SW480 (cell line): Measurements from ENCODE around the gene ARG1.
"Not testable (repeated sequence)": the region's sequence is repeated elsewhere in the genome, so short reads cannot be mapped to it uniquely, and the experiment has no call there.

ENCODE experiments used
- DNase-seq: peaks from one replicate; pipeline ENCODE4 v3.0.0-alpha.2; 2016; ENCODE audit warnings: low spot score

Gene ARG1

DNA sequence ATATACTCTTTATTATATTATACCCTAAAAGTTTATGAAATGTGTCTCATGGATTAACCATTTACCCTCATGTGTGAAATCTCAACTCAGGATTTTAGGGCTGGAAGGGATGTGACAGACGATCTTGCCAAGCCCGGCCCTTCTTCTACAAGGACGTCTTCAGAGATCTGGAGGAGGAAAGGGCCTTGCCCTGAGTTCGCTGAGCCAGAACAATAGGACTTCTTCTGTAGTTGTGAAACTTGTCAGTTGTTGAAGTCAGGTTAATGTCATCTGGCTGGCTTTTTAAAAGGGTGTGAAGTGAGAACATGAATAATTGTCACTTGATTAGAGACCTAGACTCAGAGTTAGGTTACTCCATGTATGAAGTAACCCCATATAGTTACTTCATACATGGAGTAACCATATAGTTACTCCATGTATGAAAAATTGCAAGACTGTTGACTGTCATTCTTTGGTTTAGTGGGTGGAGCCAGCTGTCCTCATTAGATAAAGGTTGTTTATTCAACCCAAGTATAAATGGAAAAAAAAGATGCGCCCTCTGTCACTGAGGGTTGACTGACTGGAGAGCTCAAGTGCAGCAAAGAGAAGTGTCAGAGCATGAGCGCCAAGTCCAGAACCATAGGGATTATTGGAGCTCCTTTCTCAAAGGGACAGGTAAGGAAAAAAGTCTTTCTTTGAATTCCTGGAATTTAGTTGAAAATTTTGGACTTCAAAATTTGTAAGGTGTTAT lies at the start of gene ARG1:
Gene ARG1 (plus strand): TSS at position 541 of the 730 bp plus-strand sequence. CDS start 57 bp downstream, at position 598.
- DNase-seq: no peak

DNA sequence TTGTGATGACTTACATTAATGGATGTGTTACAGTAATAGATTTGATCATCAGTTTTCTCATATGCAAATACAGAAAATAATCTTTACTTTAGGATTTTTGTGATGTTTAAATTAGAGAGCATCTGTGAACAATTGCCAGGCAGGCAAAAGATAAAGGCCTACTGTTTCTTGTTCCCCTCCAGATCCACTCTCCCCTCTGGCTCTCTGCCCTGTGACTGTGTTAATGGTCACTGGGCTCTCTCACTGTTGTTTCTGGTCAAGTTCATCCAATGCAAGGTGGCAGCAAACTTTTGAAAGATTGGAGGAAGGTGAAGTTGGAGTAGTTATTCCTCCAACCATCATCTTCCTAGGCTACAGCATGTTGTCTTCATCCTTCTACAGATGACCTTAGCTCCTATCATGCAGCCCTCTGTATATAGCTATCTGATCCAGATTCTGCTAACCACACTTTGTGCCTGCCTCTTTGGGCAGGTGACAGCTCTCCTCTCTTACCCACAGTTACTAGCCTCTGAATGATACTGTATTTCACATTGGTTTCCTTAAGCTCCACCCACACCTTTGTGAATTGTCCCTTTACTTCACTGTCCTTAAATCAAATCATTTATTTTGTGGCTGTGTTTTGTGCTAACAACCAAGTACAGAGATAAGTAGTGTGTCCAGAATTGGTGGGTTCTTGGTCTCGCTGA lies 48.9 kb upstream of the ARG1 start:
- no peak for DNase-seq

DNA sequence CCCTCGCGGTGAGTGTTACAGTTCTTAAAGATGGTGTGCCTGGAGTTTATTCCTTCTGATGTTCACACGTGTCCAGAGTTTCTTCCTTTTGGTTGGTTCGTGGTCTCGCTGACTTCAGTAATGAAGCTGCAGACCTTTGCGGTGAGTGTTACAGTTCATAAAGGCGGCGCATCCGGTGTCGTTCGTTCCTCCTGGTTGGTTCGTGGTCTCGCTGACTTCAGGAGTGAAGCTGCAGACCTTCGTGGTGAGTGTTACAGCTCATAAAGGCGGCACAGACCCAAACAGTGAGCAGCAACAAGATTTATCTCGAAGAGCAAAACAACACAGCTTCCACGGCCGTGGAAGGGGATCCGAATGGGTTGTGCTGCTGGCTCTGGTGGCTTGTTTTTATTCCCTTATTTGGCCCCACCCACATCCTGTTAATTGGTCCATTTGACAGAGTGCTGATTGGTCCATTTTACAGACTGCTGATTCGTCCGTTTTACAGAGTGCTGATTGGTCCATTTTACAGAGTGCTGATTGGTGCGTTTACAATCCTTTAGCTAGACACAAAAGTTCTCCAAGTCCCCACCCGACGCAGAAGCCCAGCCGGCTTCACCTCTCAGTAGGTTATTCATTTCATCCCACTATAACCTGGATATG lies 48.2 kb upstream of the ARG1 start:
- no peak for DNase-seq

DNA sequence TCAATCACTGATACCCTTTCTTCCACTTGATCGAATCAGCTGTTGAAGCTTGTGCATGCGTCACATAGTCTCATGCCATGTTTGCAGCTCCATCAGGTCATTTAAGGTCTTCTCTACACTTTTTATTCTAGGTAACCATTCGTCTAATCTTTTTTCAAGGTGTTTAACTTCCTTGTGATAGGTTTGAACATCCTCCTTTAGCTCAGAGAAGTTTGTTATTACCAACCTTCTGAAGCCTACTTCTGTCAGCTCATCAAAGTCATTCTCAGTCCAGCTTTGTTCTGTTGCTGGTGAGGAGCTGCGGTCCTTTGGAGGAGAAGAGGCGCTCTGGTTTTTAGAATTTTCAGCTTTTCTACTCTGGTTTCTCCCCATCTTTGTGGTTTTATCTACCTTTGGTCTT lies 42.1 kb upstream of the ARG1 start:
- DNase-seq: not testable (repeated sequence)

DNA sequence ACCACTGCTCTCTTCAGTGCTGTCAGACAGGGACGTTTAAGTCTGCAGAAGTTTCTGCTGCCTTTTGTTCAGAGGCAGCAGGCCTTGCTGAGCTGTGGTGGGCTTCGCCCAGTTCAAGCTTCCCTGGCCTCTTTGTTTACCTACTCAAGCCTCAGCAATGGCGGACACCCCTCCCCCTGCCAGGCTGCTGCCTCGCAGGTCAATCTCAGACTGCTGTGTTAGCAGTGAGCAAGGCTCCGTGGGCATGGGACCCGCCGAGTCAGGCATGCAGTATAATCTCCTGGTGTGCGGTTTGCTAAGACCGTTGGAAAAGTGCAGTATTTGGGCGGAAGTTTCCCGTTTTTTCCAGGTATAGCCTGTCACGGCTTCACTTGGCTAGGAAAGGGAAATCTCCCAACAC lies 41.3 kb upstream of the ARG1 start:
- not testable (repeated sequence) for DNase-seq

DNA sequence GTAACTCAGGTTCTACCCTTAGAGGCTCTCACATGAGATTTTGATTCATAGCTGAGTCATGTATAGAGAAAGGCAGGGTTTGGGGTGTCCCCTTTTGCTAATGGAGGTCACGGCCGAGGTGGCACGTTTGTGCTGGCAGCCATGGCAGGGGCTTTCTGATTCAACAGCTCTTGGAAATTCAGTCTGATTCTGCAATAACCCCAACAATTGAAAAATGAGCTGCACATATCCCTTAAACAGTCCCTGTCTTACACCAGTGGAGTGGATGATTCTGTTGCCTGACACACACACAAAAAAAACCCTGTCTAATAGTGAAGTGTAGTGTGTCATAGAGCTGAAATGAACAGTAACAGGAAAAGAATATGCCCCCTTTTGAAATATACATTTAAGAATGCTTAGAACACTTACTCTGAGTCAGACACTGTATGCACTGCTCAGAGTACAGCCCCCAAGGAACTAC lies 40.4 kb upstream of the ARG1 start:
- no peak for DNase-seq

DNA sequence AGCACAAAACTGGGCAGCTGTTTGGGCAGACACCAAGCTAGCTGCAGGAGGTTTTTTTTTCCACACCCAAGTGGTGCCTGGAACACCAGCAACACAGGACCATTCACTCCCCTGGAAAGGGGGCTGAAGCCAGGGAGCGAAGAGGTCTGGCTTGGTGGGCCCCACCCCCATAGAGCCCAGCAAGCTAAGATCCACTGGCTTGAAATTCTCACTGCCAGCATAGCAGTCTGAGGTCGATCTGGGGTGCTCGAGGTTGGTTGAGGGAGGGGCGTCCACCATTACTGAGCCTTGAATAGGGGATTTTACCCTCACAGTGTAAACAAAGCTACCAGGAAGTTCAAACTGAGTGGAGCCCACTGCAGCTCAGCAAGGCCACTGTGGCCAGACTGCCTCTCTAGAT lies 34.4 kb upstream of the ARG1 start:
- not testable (repeated sequence) for DNase-seq

DNA sequence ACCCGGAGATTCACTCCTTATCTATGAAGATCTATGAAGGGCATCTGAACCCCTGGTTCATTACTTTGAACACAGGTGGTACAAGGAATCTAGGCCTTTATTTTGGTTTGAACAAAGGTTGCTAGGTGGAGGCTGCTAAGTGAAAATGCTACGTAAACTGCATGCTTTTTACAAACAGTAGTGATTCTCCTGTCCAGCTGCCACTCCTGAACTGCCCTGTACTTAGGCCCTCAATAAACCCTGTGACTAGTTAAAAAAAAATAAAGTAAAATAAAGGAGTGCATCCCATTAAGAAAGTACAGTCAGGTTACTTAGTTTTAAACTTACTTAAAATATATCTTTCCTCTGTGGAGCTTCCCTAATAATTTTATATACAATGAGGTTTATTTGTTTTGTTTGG lies 27.7 kb upstream of the ARG1 start:
- DNase-seq: no peak

DNA sequence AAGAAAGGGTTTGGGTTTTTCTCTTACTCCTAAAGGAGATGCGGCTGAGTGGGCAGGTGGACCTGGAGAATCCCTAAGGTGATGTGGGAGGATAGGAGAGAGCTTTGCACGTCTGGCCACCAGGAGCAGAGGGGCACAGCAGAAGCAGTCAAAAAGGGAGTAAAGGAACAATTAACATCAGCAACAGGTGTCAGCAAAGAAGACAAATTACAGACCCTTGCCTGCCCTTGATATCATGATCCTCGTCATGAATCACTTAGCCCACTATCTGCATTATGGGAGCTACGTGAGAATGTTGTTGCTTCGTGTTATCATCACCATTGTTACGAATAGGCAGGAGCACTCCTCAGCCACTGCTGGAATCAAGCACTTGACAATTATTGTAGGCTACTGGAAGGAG lies 25.5 kb upstream of the ARG1 start:
- DNase-seq: no peak

DNA sequence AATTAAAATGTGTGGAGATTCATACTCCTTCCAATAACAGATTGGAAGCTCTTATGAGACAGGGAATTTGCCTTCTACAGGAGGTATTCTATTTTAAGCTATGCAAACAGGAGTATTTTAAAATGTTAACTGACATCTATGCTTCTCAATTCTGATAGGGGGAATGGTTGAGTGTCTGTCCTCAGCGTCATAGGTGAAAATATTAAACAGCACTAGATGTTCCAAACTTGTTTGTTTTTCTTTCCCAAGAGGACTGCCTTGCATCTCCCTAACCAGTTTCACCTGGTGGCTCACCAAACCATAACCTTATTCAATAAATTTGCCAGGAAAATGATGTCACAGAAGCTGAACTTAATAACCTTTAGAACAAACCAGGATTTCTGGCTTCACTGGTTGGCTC lies 24.6 kb upstream of the ARG1 start:
- DNase-seq: no peak

DNA sequence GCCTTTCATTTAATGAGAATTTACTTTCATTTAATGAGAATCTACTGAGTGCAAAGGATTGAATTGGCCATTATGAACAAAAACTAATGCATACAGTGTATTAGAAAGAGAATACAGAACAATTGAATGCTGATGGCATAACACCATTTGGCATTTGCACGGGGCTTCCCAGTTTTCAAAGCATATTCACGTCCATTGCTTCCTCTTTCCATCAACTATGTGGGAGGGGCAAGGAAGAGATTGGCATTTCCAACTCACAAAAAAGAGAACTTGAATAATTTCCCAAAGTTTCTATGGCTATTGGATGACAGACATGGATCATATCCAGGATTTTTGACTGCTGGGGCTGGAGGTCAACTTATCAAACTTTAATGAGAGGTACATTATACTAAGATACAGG lies 23.2 kb upstream of the ARG1 start:
- DNase-seq: no peak

DNA sequence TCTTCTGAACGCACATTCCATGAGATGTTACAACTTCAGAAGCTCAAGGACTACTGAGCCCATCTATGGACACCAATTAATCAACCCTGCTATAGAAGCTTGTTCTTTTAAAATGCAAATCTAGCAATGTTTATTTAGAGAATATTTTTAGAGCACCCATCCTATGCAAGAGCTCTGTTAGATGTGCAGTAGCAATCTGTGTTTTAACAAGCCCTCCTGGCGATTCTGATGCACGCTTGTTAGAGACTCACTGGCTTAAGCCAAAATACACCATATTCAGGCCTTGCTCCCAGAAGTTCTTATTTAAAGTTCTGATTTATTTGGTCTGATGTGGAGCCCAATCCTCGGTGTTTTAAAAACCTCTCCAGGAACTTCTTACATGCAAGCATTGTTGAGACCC lies 21.1 kb upstream of the ARG1 start:
- no peak for DNase-seq

DNA sequence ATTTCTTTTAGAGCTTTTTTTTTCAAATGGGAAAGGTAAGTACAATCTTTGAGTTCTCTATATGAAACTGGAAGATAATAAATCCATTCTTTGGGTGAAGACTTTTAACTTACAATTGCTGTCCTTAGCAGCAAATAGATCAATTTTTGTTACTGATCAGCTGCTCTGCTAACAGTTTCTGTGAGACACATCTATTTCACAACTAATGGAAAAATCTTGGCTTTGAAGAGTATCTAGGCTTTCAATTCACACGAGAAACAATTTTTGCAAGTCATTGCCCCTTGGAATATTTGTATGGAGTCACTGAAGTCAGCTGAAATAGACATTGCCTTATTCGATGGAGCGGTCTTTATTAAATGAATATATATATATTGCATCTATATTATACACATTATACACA lies 20.5 kb upstream of the ARG1 start:
- no peak for DNase-seq

DNA sequence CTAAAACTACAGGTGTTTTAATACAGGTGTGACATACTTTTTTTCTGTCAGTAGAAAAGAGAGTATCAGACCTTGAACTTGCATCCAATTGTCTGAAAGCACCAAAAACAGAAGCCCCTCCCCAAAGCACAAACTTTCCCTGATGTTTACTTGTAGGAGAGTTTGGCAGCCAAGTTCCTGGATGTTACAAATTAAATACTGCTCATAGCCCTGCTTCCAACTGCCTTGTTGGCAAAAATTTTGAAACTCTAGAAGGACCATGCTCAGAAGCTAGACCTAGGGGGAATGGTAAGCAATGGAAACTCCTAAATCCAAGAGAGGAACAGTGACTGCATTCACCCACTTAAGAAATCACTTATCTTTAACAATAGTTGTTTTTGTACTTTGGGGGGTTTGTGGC lies 17.0 kb upstream of the ARG1 start:
- no peak for DNase-seq

DNA sequence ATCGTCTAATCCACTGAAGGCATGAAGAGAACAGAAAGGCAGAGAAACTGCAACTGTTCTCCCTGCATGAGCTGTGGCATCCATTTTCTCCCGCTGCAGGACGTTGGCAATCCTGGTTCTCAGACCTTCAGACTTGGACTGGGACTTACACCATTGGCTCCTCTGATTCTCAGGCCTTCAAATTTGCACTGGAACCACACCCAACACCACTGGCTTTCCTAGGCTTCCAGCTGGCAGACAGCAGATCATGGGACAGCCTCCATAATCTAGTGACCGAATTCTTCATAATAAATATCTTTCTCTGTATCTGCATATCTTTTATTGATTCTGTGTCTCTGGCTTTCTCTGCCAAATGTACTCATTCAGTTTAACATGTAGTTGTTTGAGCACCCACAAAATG lies 14.1 kb upstream of the ARG1 start:
- DNase-seq: no peak

DNA sequence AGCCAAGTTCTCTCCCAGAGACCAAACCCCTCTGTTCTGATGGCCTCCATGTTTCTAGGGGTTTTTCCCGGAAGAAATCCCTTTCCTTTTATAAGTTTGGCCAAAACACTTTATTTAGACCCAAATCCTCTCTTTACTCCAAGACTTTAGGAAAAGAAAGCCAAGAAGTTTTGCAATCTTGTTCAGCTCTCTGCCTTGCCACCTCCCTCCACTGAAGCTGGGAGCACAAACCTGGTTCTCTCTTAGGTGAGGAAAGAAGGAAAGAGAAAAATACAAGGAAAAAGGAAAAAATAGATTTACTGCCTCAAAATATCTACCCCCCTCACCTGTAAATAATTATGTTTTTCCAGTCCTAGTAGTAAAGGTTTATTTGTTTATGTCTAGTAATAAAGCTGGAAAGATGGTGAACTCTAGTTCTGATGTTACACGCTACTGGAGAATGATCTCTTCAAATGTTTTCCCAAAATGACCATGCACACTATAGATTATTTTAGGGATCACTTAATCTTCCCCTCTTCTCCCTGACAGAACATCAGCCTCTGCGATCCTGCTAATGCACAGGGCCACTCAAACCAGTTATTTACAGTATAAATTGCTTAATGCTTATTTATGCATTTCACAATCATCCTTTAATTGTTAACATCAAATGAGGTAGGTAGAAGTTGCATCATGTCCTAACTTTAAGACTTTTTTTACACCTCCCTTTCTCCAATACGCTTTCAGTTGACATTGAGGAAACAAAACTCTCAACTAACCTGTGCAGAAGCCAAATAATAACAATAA lies 10.9 kb upstream of the ARG1 start:
- no peak for DNase-seq

DNA sequence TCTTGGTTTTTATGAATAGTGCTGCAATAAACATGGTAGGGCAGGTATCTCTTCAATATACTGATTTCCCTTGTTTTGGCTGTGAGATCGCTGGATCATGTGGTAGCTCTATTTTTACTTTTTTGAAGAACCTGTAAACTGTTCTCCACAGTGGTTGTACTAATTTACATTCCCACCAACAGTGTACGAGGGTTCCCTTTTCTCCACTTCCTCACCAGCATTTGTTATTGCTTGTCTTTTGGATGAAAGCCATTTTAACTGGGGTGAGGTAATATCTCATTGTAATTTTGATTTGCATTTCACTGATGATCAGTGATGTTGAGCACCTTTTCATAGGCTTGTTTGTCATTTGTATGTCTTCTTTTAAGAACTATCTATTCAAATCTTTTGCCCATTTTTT lies 8.0 kb upstream of the ARG1 start:
- DNase-seq: no peak

DNA sequence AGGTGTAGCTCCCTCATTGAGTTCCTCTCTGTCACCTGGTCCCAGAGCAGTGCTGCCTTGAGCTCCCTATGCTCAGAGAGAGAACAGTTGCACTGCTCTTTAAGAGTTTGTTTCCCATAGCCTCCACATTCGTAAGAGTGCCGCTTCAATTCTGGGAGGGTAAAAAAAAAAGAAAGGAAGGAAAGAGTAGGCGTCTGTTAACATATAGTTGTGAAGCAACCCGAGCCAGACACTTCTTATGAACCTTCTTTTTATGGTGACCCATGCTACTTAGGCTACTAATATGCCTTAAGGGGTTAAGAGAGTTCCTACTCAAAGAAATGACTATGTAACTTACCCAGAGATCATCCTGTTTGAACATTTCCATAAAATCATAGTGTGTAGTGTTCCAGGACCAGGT lies 4.3 kb upstream of the ARG1 start:
- no peak for DNase-seq

DNA sequence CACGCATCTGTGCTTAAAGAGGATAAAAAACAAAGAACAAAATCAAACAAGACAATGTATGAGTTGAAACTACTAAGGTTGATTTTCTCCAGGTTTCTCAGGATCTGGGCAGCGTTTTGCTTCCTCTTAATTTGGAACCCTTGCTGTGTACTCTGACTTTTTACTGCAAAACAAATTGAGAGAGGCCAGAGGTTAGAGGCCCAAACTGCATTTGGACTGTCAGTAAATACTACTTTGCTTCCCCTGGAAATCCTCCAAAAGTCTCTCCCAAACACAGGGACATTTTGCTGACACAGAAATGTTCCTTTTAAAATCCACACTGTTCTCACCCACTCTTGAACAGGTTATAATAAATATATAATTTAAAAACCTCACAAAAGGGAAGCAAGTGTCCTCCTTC lies 1.1 kb downstream of the ARG1 start:
- DNase-seq: no peak

DNA sequence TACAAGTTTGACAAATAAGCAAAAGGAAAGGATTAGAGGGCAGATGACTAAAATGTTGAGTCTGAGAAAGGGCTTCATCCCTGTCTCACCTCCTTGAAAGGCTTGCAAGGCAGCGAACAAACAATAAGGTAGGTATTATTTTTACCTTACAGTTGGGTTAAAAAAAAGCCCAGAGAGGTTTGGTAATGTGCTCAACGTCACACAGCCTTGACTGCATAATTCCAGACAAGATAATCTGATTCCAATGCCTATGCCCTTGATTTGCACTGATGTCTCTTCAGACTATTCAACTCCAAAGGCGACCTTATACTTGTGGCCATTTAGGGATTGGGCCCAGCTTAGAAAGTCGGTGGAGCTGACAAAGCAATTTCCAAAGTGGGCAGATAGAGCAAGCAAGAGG lies 1.7 kb downstream of the ARG1 start:
- DNase-seq: no peak

DNA sequence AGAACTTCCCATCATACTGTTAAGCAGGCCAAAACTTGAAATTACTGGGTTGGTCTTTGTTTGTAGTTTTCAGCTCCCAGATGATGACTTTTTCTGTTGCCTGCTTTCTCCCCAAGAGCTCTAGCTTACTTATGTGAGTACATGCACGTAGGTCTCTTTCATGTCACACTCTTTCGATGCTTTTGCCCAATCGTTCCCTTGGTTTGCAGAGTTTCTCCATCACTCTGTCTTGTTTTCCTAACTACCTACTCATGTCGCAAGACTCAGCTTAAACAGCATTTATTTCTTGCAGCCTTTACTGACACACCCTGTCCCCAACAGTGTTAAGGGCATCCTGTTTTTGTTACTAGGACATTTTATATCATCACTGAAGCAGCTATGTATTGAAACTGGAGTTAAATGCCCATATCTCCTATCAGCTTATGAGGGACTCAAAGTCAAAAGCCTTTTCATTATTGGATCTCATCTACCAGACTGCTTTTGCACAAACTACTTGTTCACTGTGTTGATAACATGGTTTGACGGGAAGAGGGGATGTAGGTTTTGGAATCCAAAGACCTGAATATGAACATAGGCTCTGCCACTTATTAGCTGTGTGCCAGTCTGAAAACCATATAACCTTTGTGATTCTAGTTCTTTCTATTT lies 2.9 kb downstream of the ARG1 start:
- no peak for DNase-seq

DNA sequence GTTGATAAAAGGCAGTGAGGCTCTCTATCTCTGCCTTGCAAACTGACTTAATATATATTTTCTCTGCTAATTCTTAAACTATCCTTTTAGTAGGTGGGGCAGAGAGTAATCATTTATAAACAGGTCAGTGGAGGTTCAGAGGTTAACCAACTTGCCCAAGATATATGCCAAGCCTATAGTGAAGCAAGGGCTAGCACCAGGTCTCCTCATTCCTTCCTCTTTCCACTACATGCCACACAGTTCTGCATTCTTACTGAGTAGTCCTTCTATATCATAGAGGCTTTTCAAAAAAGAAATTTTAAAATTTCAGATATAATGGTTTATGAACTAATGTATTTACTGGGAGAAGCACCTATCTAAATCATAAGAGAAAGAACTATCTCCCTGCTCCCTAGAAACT lies 8.5 kb downstream of the ARG1 start:
- no peak for DNase-seq
